GM13977 (cell line): ENCODE measurements around the gene RACGAP1.

Experiments
- DNase-seq: peaks from one replicate; pipeline ENCODE4 v3.0.0; 2012; ENCODE audit warnings: low spot score
- in situ Hi-C: fragments of 300-500 bp; cut with MboI; formaldehyde crosslinking; loops from one replicate; pipeline ENCODE4 v1.12.0; 2022; ENCODE audit warnings: low sequenced_read_pairs, low pct_unique_long_range_greater_than_20kb, mixed read lengths, inconsistent platforms; ENCODE audit not compliant: unreplicated experiment
- TF ChIP-seq, protein P1 (sequence below): IDR thresholded peaks from 2 replicates; pipeline ENCODE4 v1.5.1; 2012; ENCODE audit warnings: mild to moderate bottlenecking, control low read depth; ENCODE audit not compliant: insufficient read depth; ENCODE audit errors: extremely low read depth, missing control alignments

RACGAP1 gene

DNA sequence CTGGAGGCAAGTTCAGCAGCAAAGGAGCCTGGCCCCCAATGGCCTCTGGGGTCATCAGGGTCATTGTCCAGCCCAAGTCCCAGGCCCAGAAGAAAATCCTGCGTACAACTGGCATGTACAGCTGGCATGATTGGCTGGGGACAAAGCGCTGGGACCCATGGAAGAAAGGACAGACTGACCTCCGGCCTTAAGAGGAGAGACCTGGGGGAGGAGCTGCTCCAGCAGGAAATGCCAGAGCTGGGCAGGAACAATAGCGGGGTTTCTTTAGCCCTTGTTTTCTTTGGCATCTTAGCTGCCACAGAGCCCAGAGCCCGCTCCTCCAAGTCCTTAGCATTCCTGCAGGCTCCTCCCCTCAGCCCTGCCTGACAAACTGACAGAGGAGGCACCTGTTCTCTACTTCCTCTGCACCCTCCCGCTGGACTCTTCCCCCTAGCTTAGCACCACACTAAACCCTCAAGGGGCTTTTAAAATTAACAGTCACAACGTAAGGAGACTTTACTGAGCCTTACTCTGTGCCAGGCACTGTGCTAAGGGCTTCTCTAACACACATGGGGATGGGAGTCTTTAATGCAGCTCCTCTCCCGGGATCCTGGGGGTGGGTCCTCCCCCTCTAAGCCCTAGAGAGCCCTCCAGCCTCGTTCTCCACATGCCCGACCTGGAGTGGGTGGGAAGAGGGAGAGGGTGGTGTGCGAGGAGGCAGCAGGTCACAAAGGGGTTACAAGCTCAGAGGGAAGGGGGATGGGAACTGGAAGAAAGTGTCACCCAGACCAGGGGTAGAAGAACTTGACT is 65.4 kb downstream of the RACGAP1 start:
- TF ChIP-seq, protein P1, sequence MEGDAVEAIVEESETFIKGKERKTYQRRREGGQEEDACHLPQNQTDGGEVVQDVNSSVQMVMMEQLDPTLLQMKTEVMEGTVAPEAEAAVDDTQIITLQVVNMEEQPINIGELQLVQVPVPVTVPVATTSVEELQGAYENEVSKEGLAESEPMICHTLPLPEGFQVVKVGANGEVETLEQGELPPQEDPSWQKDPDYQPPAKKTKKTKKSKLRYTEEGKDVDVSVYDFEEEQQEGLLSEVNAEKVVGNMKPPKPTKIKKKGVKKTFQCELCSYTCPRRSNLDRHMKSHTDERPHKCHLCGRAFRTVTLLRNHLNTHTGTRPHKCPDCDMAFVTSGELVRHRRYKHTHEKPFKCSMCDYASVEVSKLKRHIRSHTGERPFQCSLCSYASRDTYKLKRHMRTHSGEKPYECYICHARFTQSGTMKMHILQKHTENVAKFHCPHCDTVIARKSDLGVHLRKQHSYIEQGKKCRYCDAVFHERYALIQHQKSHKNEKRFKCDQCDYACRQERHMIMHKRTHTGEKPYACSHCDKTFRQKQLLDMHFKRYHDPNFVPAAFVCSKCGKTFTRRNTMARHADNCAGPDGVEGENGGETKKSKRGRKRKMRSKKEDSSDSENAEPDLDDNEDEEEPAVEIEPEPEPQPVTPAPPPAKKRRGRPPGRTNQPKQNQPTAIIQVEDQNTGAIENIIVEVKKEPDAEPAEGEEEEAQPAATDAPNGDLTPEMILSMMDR = no peak
- in situ Hi-C loops = loop anchor here (10.0 kb wide), 1 partner anchor 95 kb away; the partner anchor contains the start of gene ASIC1
- no peak for DNase-seq

DNA sequence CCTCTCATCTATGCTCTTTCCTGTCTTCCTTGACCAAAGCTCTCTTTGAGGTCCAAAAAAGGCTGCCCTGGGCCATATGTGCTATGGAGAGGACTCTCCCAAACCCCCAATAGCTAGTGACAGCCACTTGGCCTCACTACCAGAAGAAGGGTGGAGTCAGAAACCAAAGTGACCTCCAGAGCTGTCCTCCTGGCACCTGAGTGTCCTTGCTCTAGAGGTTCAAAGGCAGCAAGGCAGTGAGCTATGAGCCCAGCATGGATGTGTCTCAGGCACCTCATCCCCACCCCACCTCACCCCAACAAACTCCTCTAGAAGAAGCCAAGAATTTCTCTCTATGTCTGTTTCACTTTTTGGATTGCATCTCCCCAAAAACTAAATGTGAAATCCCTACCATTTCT is 67.7 kb downstream of the RACGAP1 start:
- DNase-seq = no peak
- in situ Hi-C loops = no loop called here
- TF ChIP-seq, protein P1 = no peak

DNA sequence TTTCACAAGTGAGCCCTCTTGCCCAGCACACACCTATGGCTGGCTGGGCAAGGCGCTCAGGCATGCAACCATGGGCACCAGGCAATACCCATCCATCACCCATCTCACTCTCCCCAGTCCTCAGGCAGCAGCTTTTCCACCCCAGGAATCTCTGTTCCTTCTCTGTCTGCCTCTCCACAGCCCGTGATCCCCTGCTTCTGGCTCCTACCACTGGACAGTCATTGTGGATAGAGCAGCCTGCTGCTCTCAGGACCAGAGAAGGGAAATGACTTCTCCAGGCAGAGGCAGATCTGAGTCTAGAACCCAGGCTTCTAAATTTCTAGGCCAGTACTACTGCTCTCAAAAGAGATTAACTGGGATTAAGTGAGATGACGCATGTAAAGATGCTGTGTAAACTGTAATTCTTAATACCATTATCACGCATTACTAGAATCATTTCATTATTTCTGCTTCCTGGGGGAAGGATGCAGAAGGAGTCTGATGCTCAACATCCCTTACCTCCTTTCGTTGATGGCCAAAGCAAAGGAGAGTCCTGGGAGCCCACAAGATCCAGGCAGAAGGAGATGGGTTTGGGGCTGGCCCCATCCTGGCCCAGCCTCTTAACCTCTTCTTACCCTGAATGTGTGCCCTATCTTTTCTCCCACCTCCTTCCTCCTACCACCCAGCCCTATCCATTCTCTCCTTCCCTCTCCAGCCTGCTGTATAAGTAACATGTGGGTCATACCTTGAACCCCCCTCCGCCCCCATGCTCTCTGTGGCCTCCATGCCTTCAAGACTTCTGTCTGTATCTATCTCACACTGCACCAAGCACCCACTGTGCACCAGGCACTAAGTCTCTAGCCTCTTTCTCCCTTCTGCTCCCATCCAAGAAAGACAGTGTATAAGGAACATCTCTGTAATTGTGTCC is 68.4 kb downstream of the RACGAP1 start:
- no peak for DNase-seq
- in situ Hi-C loops = no loop called here
- TF ChIP-seq, protein P1 = no peak

DNA sequence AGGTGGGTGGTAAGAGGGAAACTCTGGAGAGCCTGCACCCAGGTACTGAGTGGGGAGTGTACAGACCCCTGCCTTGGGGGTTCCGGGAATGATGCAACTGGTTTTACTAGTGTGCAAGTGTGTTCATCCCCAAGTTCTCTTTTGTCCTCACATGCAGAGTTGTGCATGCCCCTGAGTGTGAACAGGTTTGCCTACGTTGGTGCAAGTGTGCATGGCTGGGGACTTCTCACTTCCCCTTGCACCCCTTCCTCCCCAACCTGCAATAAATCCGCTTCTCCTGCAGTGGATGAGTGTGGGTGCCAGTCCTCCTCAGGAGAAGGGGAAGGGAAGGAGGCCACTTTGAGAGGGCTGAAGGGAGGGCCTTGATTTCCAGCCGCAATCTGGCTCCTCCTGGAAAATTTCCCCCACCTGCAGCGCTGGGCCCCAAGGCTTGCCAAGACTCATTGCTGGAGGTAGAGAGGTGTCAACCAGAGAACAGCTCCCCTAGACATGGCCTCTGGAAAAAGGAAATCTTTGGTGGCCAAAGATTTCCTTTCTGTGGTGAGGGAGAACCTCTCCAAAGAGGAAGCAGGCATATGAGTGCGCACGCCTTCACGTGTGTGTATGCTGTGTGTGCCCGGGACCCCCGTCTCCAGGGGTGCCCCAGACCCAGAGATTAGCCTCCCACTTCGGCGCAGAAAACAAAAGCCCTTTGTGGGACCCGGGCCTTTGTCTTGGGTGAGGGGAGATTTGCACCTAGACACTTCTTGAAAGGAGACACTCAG is 69.2 kb downstream of the RACGAP1 start:
- no peak for DNase-seq
- in situ Hi-C loops = no loop called here
- TF ChIP-seq, protein P1 = no peak

DNA sequence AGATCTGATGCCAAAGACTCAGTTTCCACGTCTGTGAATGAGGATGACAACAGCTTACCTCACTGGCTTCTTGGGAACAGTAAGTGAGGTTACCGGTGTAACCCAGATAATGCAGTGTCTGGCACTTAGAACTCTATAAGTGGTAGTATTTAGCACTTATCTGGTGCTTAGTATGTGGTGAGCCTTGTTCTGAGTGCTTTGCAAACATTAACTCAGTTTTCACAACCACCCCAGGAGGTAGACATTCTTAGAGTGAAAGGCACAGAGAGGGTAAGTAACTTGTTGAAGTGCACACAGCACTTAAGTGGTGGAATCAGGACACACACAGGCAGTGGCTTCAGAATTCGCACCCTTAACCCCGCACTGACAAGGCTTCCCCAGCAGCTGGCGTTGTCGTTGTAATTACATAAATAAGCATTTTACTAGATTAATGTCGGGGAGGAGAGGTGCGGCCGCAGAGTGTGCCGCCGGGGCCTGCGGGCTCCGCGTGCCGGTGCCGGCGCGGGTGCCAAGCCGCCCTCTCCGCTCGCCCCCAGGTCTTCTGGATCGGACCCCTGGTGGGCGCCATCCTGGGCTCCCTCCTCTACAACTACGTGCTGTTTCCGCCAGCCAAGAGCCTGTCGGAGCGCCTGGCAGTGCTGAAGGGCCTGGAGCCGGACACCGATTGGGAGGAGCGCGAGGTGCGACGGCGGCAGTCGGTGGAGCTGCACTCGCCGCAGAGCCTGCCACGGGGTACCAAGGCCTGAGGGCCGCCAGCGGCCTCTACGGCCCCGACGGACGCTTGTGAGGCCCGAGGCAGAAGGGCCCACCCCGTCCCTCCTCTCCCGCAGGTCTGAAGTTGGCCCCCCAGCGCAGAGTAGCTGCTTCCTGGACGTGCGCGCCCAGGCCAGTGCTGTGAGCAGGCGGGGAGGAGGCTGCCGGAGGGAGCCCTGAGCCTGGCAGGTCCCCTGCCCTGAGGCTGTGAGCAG is 70.1 kb downstream of the RACGAP1 start:
- in situ Hi-C loops = no loop called here
- DNase-seq = no peak
- TF ChIP-seq, protein P1 = no peak
